HG02973 (cell line): Measurements from ENCODE around the gene SORL1-AS1.

Source experiments
- ATAC-seq: cut with Tn5 transposase; IDR thresholded peaks from one replicate; pipeline ENCODE4 v1.9.1; 2021; ENCODE audit warnings: moderate library complexity; ENCODE audit not compliant: unreplicated experiment

Gene SORL1-AS1

DNA sequence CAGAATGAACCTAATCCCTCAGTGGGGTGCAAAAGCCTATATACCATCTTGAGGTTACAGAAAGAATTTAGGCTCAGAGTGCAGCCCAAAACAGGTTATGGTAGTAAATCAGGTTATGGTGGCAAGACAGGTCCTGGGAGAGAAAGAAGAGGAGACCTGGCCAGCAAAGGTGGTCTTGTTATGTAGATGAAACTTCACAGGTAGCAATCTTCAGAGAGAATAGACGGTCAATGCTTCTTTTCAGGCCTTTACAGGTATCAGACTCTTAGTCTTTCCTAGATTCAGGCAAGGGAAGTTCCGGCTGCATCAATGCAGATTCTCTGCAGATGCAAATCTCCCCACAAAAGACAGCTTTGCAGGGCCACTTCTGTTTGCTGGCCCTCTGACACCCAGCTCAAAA lies 46.5 kb downstream of the SORL1-AS1 start:
- no peak for ATAC-seq

DNA sequence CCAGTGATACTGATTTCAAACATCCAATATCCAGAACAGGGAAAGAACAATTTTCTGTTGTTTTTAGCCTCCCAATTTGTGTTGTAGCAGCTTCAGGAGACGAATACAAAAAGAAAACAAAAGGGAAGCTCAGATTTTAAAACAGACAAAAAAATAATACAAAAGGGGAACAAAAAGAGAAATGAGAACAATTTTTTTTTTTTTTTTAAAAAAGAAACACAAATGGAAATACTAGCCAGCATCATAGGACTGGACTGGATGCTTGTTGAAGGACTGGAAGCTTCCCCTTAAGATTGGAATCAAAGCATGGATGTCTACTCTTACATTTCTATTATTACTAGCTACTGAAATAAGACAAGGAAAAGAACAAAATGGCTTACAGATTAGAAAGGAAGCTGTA lies 47.1 kb downstream of the SORL1-AS1 start:
- ATAC-seq = no peak

DNA sequence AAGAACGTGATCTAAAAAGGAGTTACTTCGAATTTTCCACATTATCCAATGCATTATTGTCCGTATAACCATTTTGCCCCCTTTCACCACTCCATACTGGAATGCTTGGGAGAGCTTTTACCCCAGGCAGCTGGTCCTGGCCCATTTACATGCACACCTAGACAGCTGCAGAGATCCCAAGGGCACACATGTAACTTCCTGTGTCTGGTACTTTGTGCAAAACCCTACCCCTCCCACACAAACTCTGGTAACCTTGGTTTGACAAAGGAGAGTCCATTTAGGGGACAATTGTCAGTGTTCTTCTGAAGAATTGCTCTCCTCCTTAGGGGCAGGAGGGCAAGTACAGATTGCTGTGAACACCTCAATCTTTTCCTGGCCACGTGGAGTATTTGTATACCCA lies 58.0 kb downstream of the SORL1-AS1 start:
- ATAC-seq = no peak

DNA sequence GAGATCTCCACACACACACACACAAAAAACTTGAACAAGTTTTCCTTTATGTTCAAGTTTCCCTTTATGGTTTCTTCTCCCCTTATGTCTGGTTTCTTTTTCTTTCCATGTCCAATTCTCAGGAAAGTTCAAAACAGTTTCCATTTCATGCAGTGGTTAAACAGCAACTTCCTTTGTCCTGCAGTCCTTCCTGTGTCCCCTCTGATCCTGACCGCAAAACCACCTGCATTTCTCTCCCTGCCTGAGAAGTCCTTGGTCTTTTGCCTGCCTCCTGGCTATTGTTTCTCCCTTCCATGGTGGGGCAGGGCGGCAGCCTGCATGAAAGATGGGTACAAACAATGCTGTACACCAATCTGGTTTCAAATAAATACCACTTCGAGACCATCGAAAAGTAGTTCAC lies 58.9 kb downstream of the SORL1-AS1 start:
- ATAC-seq = no peak

DNA sequence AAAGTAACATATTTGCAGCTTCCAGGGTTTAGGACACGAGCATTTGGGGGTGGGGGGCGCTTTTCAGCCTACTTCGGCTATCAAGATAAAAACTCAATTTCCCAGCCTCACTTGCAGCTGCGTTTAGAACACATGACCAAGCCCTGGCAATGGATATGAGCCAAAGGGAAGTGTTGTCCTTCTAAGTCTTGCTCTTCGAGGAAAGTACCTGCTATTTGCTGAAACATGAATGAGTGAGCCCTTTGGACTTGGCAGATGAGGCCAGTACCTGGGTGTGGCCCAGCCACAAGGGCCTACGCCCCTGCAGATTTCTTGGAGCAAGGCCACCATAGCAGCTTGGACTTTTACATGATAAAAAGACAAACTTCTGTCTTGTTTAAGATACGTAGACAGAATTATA lies 60.9 kb downstream of the SORL1-AS1 start:
- no peak for ATAC-seq

DNA sequence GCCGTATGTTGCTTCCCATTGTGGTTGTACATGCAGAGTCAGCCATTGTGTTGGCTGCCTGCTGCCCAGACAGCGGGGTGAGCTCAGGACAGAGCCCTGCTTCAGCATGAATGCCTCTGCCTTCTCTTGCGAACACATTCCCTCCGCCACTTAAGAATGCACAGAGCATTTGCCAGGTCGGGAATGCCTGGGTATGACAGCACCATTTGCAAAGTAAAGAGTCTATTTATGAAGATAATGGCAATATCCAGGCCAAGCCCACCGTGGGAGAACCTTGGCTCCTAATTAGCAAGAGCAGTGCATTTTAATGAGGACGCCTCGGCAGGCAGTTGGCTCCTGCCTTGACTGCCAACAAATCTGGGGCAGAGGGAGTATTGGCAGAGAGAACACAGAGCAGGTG lies 63.1 kb downstream of the SORL1-AS1 start:
- ATAC-seq = no peak
